ENCODE data around the gene B3GAT1. TPM values are rescaled to one million over a fixed set of nuclear protein-coding genes. Genes with fewer than 3 reads are reported as not detected.

The B3GAT1 gene
- total RNA-seq, 1 experiment from 2014 or later, result not detected

- H4K20me1 ChIP-seq (ENCODE audit: insufficient read depth), result no peaks in the 10 kb centered on the region
- DNase-seq (ENCODE audit: low read depth, low spot score), result no peak
- CTCF ChIA-PET, result no interaction called here
- H3K4me2 ChIP-seq (ENCODE audit: low read length), result no peak overlapping the region
- no peaks in the 10 kb centered on the region for H3K79me2 ChIP-seq (ENCODE audit: insufficient read depth, low read length)
- intact Hi-C loops (cut with micrococcal nuclease), result no loop called here
- TF ChIP-seq SIN3A (IDR thresholded peaks at IDR 0.05; ENCODE audit: low read depth), result no peak
- no peak for TF ChIP-seq POLR2AphosphoS5 (IDR thresholded peaks at IDR 0.05; ENCODE audit: low read depth, low read length)
- no peak for TF ChIP-seq ATF3 (IDR thresholded peaks at IDR 0.05)
- TF ChIP-seq EZH2 (IDR thresholded peaks at IDR 0.05), result no peak
- no peak for TF ChIP-seq REST (IDR thresholded peaks at IDR 0.05; ENCODE audit: low read depth)
- TF ChIP-seq RAD21 (IDR thresholded peaks at IDR 0.05; ENCODE audit: low read depth), result no peak
- no peak for TF ChIP-seq JUND (IDR thresholded peaks at IDR 0.05)
- no peak overlapping the region for H3K4me3 ChIP-seq (replicated peaks in 1 of 2; ENCODE audit: low read depth in 1 of 2, low read length in 2 of 2)
- POLR2A ChIA-PET, result no interaction called here
- H3K9me2 ChIP-seq (ENCODE audit: insufficient read depth), result no peaks in the 10 kb centered on the region
- H2AFZ ChIP-seq (ENCODE audit: low read depth, low read length, poor library complexity, severe bottlenecking), result no peak overlapping the region
- BruUV-seq (replicated peaks), result no TSS peak
- peaks cover 0 to 4% of the 10 kb centered on the region in 2 experiments; a peak in 2 of 4 replicates for H3K9me3 ChIP-seq (ENCODE audit: control insufficient read depth in 1 of 2, insufficient read depth in 1 of 2, low read depth in 1 of 2, low read length in 2 of 2)
- no peaks in the 10 kb centered on the region for H3K36me3 ChIP-seq (ENCODE audit: control insufficient read depth in 1 of 2, insufficient read depth in 2 of 2, low read length in 2 of 2)
- H3K27ac ChIP-seq (ENCODE audit: low read depth, low read length), result no peak overlapping the region
- H3K27me3 ChIP-seq (ENCODE audit: insufficient read depth, low read length), result peaks cover 27% of the 10 kb centered on the region; the same call in 1 of the 2 replicates
- no peak overlapping the region for H3K9ac ChIP-seq (ENCODE audit: low read length)
- RAD21 ChIA-PET (ENCODE audit: low non-redundant PET in 1 of 2, low total read pairs in 2 of 2, uncharacterized antibody in 2 of 2, unreplicated experiment in 2 of 2), result no interaction called here
- ATAC-seq, result no peak
- no peaks in the 10 kb centered on the region for H3K4me1 ChIP-seq (ENCODE audit: control insufficient read depth in 1 of 2, insufficient read depth in 2 of 2, low read length in 2 of 2)
Measured at GRCh38 chr11:134460881-134461280, 48.8 kb upstream of the B3GAT1 start.

Measured in HCT116 (cell line).